IMR-90 (cell line): ENCODE measurements around the gene IBA57.

Source experiments
- CEBPB ChIP-seq: IDR thresholded peaks from 2 replicates; pipeline ENCODE4 v1.6.1; 2012; ENCODE audit warnings: low read depth, low read length, improper control_type of control experiment
- FOS ChIP-seq: fragments of 150-350 bp; IDR thresholded peaks from 2 replicates; pipeline ENCODE4 v1.6.1; 2016; ENCODE audit warnings: low read depth, low read length
- MAZ ChIP-seq: IDR thresholded peaks from 2 replicates; pipeline ENCODE4 v1.6.1; 2012; ENCODE audit warnings: low read depth, mild to moderate bottlenecking, low read length, improper control_type of control experiment, moderate library complexity, borderline replicate concordance
- MXI1 ChIP-seq: IDR thresholded peaks from 2 replicates; pipeline ENCODE4 v1.6.1; 2012; ENCODE audit warnings: low read depth, mild to moderate bottlenecking, low read length, moderate library complexity, borderline replicate concordance
- POLR2A ChIP-seq: IDR thresholded peaks from 2 replicates; pipeline ENCODE4 v1.6.1; 2012; ENCODE audit warnings: mild to moderate bottlenecking, low read depth, low read length
- RAD21 ChIP-seq: IDR thresholded peaks from 2 replicates; pipeline ENCODE4 v1.6.1; 2012; ENCODE audit warnings: low read length, improper control_type of control experiment
- RCOR1 ChIP-seq: IDR thresholded peaks from 2 replicates; pipeline ENCODE4 v1.6.1; 2012; ENCODE audit warnings: mild to moderate bottlenecking, low read length, improper control_type of control experiment; ENCODE audit not compliant: insufficient replicate concordance
- RFX5 ChIP-seq: IDR thresholded peaks from 2 replicates; pipeline ENCODE4 v1.8.0; 2012; ENCODE audit warnings: low read depth, mild to moderate bottlenecking, low read length, moderate library complexity
- SMC3 ChIP-seq: fragments of 150-350 bp; IDR thresholded peaks from 2 replicates; pipeline ENCODE4 v1.6.1; 2016; ENCODE audit warnings: low read depth, mild to moderate bottlenecking, antibody characterized with exemption, low read length, moderate library complexity
- TF ChIP-seq, protein P1 (sequence below): conservative IDR thresholded peaks from 2 replicates; pipeline ENCODE4 v1.5.1; 2012; ENCODE audit warnings: mild to moderate bottlenecking, low read depth, low read length, improper control_type of control experiment
- TF ChIP-seq, protein P2 (sequence below): fragments of 150-350 bp; IDR thresholded peaks from 2 replicates; pipeline ENCODE4 v1.6.1; 2016; ENCODE audit warnings: low read depth, mild to moderate bottlenecking, low read length, moderate library complexity, borderline replicate concordance

DNA sequence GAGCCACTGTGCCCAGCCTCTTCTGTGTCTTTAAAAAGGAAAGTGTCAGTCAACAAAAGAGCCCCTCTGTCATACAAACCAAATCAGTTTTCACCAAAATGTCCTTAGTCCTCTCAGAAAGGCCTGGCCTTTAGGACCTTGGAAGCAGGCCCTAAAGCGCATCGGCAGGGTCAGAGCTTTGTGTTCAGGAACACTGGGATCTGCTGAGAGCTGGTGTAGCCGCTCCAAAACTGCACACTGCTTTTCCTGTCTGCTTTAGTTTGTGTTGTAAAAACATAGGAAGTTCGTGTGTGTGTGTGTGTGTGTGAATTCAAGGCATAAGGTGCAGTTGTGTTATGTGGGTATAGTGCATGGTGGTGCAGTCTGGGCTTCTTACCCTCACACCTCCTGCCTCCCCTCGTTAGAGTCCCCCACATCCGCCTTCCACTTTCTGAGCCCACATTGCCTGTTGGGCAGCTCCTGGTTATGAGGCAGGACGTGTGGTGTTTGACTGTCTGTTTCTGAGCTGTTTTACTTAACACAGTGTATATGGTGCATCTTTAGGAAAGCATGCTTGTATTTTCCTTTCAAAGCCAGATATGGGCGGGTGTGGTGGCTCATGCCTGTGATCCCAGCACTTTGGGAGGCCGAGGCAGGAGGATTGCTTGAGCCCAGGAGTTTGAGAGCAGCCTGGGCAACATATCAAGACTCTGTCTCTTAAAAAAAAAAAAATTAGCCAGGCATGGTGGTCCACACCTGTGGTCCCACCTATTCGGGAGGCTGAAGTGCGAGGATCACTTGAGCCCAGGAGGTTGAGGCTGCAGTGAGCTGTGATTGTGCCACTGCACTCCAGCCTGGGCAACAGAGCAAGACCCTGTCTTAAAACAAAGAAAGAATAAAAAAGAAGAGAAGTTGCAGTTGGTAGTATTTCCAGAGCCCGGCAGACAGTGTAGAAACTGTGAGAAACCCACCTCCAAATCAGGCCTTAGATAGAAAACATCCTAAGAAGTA lies 12.4 kb downstream of the IBA57 start:
- TF ChIP-seq, protein P1, sequence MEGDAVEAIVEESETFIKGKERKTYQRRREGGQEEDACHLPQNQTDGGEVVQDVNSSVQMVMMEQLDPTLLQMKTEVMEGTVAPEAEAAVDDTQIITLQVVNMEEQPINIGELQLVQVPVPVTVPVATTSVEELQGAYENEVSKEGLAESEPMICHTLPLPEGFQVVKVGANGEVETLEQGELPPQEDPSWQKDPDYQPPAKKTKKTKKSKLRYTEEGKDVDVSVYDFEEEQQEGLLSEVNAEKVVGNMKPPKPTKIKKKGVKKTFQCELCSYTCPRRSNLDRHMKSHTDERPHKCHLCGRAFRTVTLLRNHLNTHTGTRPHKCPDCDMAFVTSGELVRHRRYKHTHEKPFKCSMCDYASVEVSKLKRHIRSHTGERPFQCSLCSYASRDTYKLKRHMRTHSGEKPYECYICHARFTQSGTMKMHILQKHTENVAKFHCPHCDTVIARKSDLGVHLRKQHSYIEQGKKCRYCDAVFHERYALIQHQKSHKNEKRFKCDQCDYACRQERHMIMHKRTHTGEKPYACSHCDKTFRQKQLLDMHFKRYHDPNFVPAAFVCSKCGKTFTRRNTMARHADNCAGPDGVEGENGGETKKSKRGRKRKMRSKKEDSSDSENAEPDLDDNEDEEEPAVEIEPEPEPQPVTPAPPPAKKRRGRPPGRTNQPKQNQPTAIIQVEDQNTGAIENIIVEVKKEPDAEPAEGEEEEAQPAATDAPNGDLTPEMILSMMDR = no peak
- TF ChIP-seq RAD21 (no peak), SMC3 (no peak), POLR2A (no peak), RFX5 (no peak), MXI1 (no peak), CEBPB (no peak), RCOR1 (no peak), FOS (no peak), MAZ (no peak)
- TF ChIP-seq, protein P2, sequence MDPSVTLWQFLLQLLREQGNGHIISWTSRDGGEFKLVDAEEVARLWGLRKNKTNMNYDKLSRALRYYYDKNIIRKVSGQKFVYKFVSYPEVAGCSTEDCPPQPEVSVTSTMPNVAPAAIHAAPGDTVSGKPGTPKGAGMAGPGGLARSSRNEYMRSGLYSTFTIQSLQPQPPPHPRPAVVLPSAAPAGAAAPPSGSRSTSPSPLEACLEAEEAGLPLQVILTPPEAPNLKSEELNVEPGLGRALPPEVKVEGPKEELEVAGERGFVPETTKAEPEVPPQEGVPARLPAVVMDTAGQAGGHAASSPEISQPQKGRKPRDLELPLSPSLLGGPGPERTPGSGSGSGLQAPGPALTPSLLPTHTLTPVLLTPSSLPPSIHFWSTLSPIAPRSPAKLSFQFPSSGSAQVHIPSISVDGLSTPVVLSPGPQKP = no peak
